HG03439 (cell line): ENCODE results near the gene ZNF891.

Experiments
- ATAC-seq: cut with Tn5 transposase; IDR thresholded peaks from one replicate; pipeline ENCODE4 v1.9.1; 2021; ENCODE audit warnings: mild to moderate bottlenecking, moderate library complexity; ENCODE audit not compliant: unreplicated experiment

ZNF891 gene

GRCh38 chr12:133130038-133130807, at the start of gene ZNF891, which contains the start of gene ZNF10:
ZNF891 (minus strand) TSS chr12:133130274; CDS start chr12:133121918, 8,356 bp downstream.
ZNF10 (plus strand) TSS chr12:133130627; CDS start chr12:133144493, 13,866 bp downstream.
- peak; percentile 92 for ATAC-seq

GRCh38 chr12:133174901-133175300, 44.8 kb upstream of the ZNF891 start:
- no peak for ATAC-seq

GRCh38 chr12:133172491-133172890, 42.4 kb upstream of the ZNF891 start:
- ATAC-seq, result no peak

GRCh38 chr12:133165776-133166175, 35.7 kb upstream of the ZNF891 start:
- ATAC-seq, result no peak

GRCh38 chr12:133156125-133156690, 26.1 kb upstream of the ZNF891 start:
- ATAC-seq, result no peak

GRCh38 chr12:133145981-133146380, 15.9 kb upstream of the ZNF891 start:
- no peak for ATAC-seq

GRCh38 chr12:133135747-133136146, 5.7 kb upstream of the ZNF891 start:
- ATAC-seq, result no peak

GRCh38 chr12:133130808-133131128, 694 bp upstream of the ZNF891 start:
- peak; percentile 7 for ATAC-seq

- ATAC-seq, result no peak
Observed at GRCh38 chr12:133129368-133130037, 571 bp downstream of the ZNF891 start.

GRCh38 chr12:133124674-133125073, 5.4 kb downstream of the ZNF891 start:
- no peak for ATAC-seq

- no peak for ATAC-seq
Observed at GRCh38 chr12:133120385-133121191, 9.5 kb downstream of the ZNF891 start.

GRCh38 chr12:133108150-133108549, 21.9 kb downstream of the ZNF891 start:
- no peak for ATAC-seq

- ATAC-seq, result no peak
Observed at GRCh38 chr12:133107121-133107520, 23.0 kb downstream of the ZNF891 start.

GRCh38 chr12:133106253-133106652, 23.8 kb downstream of the ZNF891 start:
- no peak for ATAC-seq

- ATAC-seq, result no peak
Observed at GRCh38 chr12:133105620-133106019, 24.5 kb downstream of the ZNF891 start.

- ATAC-seq, result no peak
Observed at GRCh38 chr12:133083345-133083744, 46.7 kb downstream of the ZNF891 start.

- ATAC-seq, result no peak
Observed at GRCh38 chr12:133081159-133081780, 48.8 kb downstream of the ZNF891 start.

- peak; percentile 81 for ATAC-seq
Observed at GRCh38 chr12:133080368-133081158, 49.5 kb downstream of the ZNF891 start, which contains the start of gene ZNF140. ZNF140 (plus strand) TSS chr12:133080923; CDS start chr12:133081321, 398 bp downstream.

GRCh38 chr12:133080026-133080367, 50.1 kb downstream of the ZNF891 start:
- ATAC-seq, result peak; percentile 78

- ATAC-seq, result no peak
Observed at GRCh38 chr12:133073836-133074235, 56.2 kb downstream of the ZNF891 start.
